BJ (cell line): ENCODE data around the gene DOCK1. TPM values are rescaled to one million over a fixed set of nuclear protein-coding genes. Genes with fewer than 3 reads are reported as not detected.

Source experiments
- CTCF ChIA-PET: fragments of 350-600 bp; formaldehyde crosslinking; extraction: SDS; loops from one replicate; lab custom pipeline; 2021; ENCODE audit warnings: antibody characterized with exemption, inconsistent platforms; lab: Yijun Ruan, JAX
- POLR2A ChIA-PET: fragments of 300-600 bp; sonication (Branson Sonifier 250); formaldehyde crosslinking; extraction: SDS; loops from one replicate; lab custom pipeline; 2021; ENCODE audit warnings: antibody characterized with exemption; lab: Charles Lee
- DNase-seq: peaks from one replicate; pipeline ENCODE4 v3.0.0-alpha.2; 2011; ENCODE audit warnings: low read depth
- H3K27me3 ChIP-seq: 2 replicates; pipeline ENCODE4 v1.6.0; 2011; ENCODE audit warnings: low read length; ENCODE audit not compliant: control insufficient read depth, insufficient read depth
- H3K36me3 ChIP-seq: 2 replicates; pipeline ENCODE4 v1.5.1; 2011; ENCODE audit warnings: low read length; ENCODE audit not compliant: control insufficient read depth, insufficient read depth
- H3K4me3 ChIP-seq: 2 replicates; pipeline ENCODE4 v1.5.1; 2011; ENCODE audit warnings: low read depth, mild to moderate bottlenecking, control low read depth, low read length
- CTCF ChIP-seq: IDR thresholded peaks from 2 replicates; pipeline ENCODE4 v1.5.1; 2011; ENCODE audit warnings: low read depth, mild to moderate bottlenecking, control low read depth, inconsistent platforms, low read length, moderate library complexity; ENCODE audit not compliant: insufficient read depth
- polyA plus RNA-seq: library from polyadenylated mRNA; depleted of rRNA; stranded (reverse); fragments of >200 nt; gene quantifications from 2 replicates; pipeline ENCODE4 v1.2.3, GENCODE V29; 2011

The DOCK1 gene
- polyA plus RNA-seq, 1 experiment: 20.0 TPM

GRCh38 chr10:127221281-127221680 is 316.1 kb downstream of the DOCK1 start:
- ChIA-PET CTCF (interaction anchor here (1.7 kb wide), 1 partner anchor 16 kb away, joined by 3 read pairs; no protein-coding TSS in a partner anchor), POLR2A (no interaction called here)
- no peak for TF ChIP-seq CTCF
- Histone ChIP-seq H3K4me3 (no peak overlapping the region), H3K36me3 (no peaks in the 10 kb centered on the region), H3K27me3 (no peaks in the 10 kb centered on the region)
- no peak for DNase-seq

DNA sequence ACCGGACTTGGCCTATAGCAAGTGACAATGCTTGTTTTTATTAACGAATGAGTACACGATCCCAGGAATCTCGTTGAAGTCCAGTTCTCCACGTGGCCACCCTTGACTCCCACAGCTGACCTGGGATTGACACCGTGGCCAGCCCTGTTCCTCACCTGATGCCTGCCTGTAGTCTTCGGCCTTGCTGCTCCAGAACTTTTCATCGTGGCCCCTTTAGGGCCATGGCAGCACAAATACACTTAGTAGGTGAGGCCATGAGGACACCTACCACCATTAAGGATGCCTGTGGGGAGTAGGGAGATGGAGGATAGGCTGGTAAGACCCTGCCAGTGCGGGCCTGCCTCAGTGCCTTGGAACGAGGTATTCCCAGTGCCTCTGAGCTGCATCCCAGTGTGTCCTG is 321.8 kb downstream of the DOCK1 start:
- Histone ChIP-seq H3K36me3 (no peaks in the 10 kb centered on the region), H3K4me3 (no peak overlapping the region), H3K27me3 (no peaks in the 10 kb centered on the region)
- CTCF ChIA-PET: interaction anchor here (2.4 kb wide), 1 partner anchor 11 kb away, joined by 7 read pairs; no protein-coding TSS in a partner anchor
- DNase-seq: no peak
- TF ChIP-seq CTCF: no peak
- POLR2A ChIA-PET: no interaction called here

DNA sequence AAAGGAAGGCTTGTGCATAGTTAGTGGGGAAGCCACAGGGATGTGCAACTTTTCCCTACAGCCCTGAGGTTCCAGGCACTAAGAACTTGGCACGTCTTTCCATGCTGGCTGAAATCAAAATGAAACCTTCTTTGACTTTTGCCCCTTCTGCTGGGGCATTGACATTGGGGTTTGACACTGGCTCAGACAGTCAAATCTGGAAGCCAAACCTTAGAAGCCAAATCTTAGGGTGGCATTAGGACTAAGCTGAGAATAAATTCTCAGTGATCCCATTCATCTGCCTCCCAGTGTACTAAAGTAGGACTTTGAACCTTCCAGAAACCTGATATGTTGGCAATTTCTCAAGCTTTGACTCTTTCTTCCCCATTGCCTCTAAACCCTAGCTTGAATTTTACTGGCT is 322.4 kb downstream of the DOCK1 start:
- no peak for DNase-seq
- no peak for TF ChIP-seq CTCF
- Histone ChIP-seq H3K4me3 (no peak overlapping the region), H3K27me3 (no peaks in the 10 kb centered on the region), H3K36me3 (no peaks in the 10 kb centered on the region)
- ChIA-PET POLR2A (no interaction called here), CTCF (interaction anchor here (2.4 kb wide), 1 partner anchor 11 kb away, joined by 7 read pairs; no protein-coding TSS in a partner anchor)

DNA sequence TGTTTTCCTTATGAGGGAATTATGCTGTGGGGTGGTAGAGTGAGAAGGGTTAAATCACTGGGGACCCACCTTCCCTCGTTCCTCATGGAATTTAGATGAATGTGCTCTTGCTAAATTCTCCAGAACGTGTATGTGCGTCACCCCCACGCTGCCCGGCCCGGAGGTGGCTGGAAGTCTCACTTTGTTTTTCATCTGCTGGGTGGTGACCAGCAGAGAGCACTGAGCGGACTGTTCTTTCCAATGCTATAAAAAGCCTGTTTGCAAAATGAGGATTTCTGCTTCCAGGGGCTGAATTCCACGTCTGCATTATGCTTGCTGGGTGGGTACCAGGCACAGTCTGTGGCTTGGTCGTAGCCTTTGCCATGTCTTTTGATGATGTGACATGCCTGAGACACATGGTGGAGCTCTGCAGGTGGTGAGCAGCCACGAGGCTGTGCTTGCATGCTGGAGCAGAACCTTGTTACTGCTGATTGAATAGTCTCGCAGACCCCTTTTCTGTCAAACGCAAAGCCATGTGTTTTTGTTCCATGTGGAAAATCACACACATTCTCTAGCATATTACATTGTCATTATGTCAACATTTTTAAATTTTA is 323.1 kb downstream of the DOCK1 start:
- H3K4me3 ChIP-seq: no peak overlapping the region
- DNase-seq: no peak
- ChIA-PET POLR2A (no interaction called here), CTCF (interaction anchor here (2.4 kb wide), 1 partner anchor 12 kb away, joined by 7 read pairs; no protein-coding TSS in a partner anchor)
- no peaks in the 10 kb centered on the region for H3K36me3 ChIP-seq
- no peak for TF ChIP-seq CTCF
- no peaks in the 10 kb centered on the region for H3K27me3 ChIP-seq

DNA sequence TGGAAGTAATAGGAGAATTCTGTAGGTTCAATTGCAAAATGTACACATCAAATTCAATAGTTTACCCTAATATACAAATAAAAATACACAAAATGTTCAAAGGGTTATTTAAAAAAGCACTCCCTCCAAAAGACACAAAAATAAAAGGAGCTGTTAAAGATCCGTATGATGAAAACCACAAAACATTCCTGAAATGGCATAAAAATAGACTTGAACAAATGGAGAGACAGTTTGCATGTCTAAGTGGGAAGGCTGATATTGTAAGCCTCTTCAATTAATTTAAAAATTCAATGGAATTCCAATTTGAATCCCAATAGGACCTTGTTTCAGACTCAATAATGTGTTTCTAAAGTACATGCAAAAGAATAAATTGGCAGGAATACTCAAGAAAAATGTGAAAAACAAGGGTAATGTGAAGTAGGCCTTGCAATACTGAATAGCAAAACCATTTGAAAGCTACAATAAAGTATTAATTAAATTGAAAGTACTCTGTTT is 329.1 kb downstream of the DOCK1 start:
- POLR2A ChIA-PET: no interaction called here

More for the DNA sequence above, 329.1 kb downstream of the DOCK1 start:
- TF ChIP-seq CTCF: no peak
- CTCF ChIA-PET: interaction anchor here (1.3 kb wide), 1 partner anchor 9 kb away, joined by 3 read pairs; no protein-coding TSS in a partner anchor
- DNase-seq: no peak
- Histone ChIP-seq H3K27me3 (no peaks in the 10 kb centered on the region), H3K4me3 (no peak overlapping the region), H3K36me3 (no peaks in the 10 kb centered on the region)
